H1 (cell line): Measurements from ENCODE around the gene YRDC. TPM values are rescaled to one million over a fixed set of nuclear protein-coding genes. Genes with fewer than 3 reads are reported as not detected.

ENCODE experiments used
- CTCF ChIA-PET: fragments of 300-600 bp; sonication (Branson Sonifier 250); formaldehyde crosslinking; loops from one replicate; lab custom pipeline; 2021; ENCODE audit not compliant: partially characterized antibody; lab: Charles Lee
- POLR2A ChIA-PET: fragments of 300-600 bp; sonication (Branson Sonifier 250); formaldehyde crosslinking; loops from one replicate; lab custom pipeline; 2021; ENCODE audit warnings: inconsistent platforms; ENCODE audit not compliant: partially characterized antibody; lab: Charles Lee
- DNase-seq, 2 experiments: peaks; one replicate each; pipeline versions ENCODE4 v3.0.0 to v3.0.0-alpha.2; 2010 to 2022; ENCODE audit warnings: low spot score in 2 of 2, low read depth in 1 of 2, mixed read lengths in 1 of 2
- FAIRE-seq: peaks from 2 replicates; lab custom pipeline; 2011; peaks lifted over from hg19 to GRCh38; lab: Jason Lieb, UNC
- H2AFZ ChIP-seq: 2 replicates; pipeline ENCODE4 v1.8.1; 2012; ENCODE audit warnings: low read length, inconsistent platforms
- H2AK5ac ChIP-seq: 2 replicates; pipeline ENCODE4 v1.6.1; 2013; ENCODE audit warnings: low read depth, low read length
- H2BK120ac ChIP-seq: replicated peaks from 2 replicates; pipeline ENCODE3; 2013; ENCODE audit warnings: low read depth, low read length, inconsistent platforms
- H2BK12ac ChIP-seq: 2 replicates; pipeline ENCODE4 v1.6.1; 2013; ENCODE audit warnings: low read depth, low read length
- H2BK15ac ChIP-seq: 2 replicates; pipeline ENCODE4 v1.6.1; 2013; ENCODE audit warnings: low read length
- H2BK20ac ChIP-seq: 2 replicates; pipeline ENCODE4 v1.6.1; 2013; ENCODE audit warnings: low read length
- H2BK5ac ChIP-seq: 2 replicates; pipeline ENCODE4 v1.6.1; 2013; ENCODE audit warnings: low read depth, low read length
- H3K14ac ChIP-seq: 2 replicates; pipeline ENCODE4 v1.6.1; 2013; ENCODE audit warnings: inconsistent platforms; ENCODE audit not compliant: insufficient read length
- H3K18ac ChIP-seq: 2 replicates; pipeline ENCODE4 v1.6.1; 2013; ENCODE audit warnings: low read length; ENCODE audit errors: extremely low read depth
- H3K23ac ChIP-seq: 2 replicates; pipeline ENCODE4 v1.6.1; 2013; ENCODE audit warnings: inconsistent platforms; ENCODE audit not compliant: insufficient read length
- H3K23me2 ChIP-seq: 2 replicates; pipeline ENCODE4 v1.6.1; 2013; ENCODE audit warnings: low read depth, low read length
- H3K27ac ChIP-seq: 2 replicates; pipeline ENCODE4 v1.6.1; 2011; ENCODE audit warnings: low read depth, low read length, inconsistent platforms
- H3K27me3 ChIP-seq, 4 experiments: replicated peaks in 1 of 4; 1 replicate in 1 of 4; 2 replicates in 3 of 4; pipeline versions ENCODE4 v1.6.1 to v1.8.1; 2011 to 2013; ENCODE audit warnings: low read length in 3 of 4, mild to moderate bottlenecking in 3 of 4, inconsistent platforms in 2 of 4, mixed read lengths in 2 of 4, moderate library complexity in 1 of 4; ENCODE audit not compliant: control insufficient read depth in 3 of 4, insufficient read depth in 3 of 4; ENCODE audit errors: extremely low read depth in 1 of 4
- H3K36me3 ChIP-seq, 4 experiments: 2 replicates each; pipeline versions ENCODE4 v1.6.1 to v1.8.1; 2011 to 2013; ENCODE audit warnings: mild to moderate bottlenecking in 4 of 4, low read length in 3 of 4, moderate library complexity in 2 of 4, control low read depth in 1 of 4, inconsistent platforms in 1 of 4; ENCODE audit not compliant: insufficient read depth in 4 of 4, control insufficient read depth in 2 of 4
- H3K4ac ChIP-seq: replicated peaks from 2 replicates; pipeline ENCODE3; 2013; ENCODE audit warnings: low read length, low read depth, mixed read lengths, inconsistent platforms; ENCODE audit not compliant: insufficient read length
- H3K4me1 ChIP-seq, 4 experiments: replicated peaks in 1 of 4; 1 replicate in 1 of 4; 2 replicates in 3 of 4; pipeline versions ENCODE4 v1.6.1 to v1.8.1; 2011 to 2013; ENCODE audit warnings: low read length in 3 of 4, inconsistent platforms in 2 of 4, mixed read lengths in 1 of 4; ENCODE audit not compliant: insufficient read depth in 4 of 4, control insufficient read depth in 3 of 4
- H3K4me2 ChIP-seq, 2 experiments: 2 replicates each; pipeline versions ENCODE4 v1.6.1 to v1.8.1; 2011 to 2013; ENCODE audit warnings: low read depth in 2 of 2, low read length in 2 of 2, control low read depth in 1 of 2, inconsistent platforms in 1 of 2, mild to moderate bottlenecking in 1 of 2; ENCODE audit not compliant: insufficient read depth in 1 of 2
- H3K4me3 ChIP-seq, 4 experiments: fragments of 200-600, 300-600 bp in 1 of 4; sonication (generic), shearing (Covaris generic), sonication (Bioruptor Twin) in 1 of 4; 2 replicates each; pipeline versions ENCODE4 v1.5.1 to v1.8.1; 2011 to 2016; ENCODE audit warnings: low read length in 4 of 4, low read depth in 3 of 4, control low read depth in 2 of 4, inconsistent platforms in 2 of 4, mild to moderate bottlenecking in 2 of 4, mixed read lengths in 1 of 4, moderate library complexity in 1 of 4; ENCODE audit not compliant: insufficient read depth in 2 of 4; ENCODE audit errors: extremely low read depth in 1 of 4
- H3K56ac ChIP-seq: replicated peaks from 2 replicates; pipeline ENCODE3; 2013; ENCODE audit warnings: low read depth, mild to moderate bottlenecking, mixed read lengths, low read length, inconsistent platforms; ENCODE audit not compliant: insufficient read length
- H3K79me1 ChIP-seq: 2 replicates; pipeline ENCODE4 v1.6.1; 2013; ENCODE audit warnings: low read depth, low read length, control low read depth
- H3K79me2 ChIP-seq, 2 experiments: 2 replicates each; pipeline versions ENCODE4 v1.6.1 to v1.8.1; 2012 to 2013; ENCODE audit warnings: low read length in 2 of 2, mild to moderate bottlenecking in 2 of 2, inconsistent platforms in 1 of 2; ENCODE audit not compliant: insufficient read depth in 2 of 2, control insufficient read depth in 1 of 2
- H3K9ac ChIP-seq, 4 experiments: replicated peaks in 1 of 4; 1 replicate in 1 of 4; 2 replicates in 3 of 4; pipeline versions ENCODE4 v1.6.1 to v1.8.1; 2011 to 2013; ENCODE audit warnings: low read depth in 3 of 4, low read length in 3 of 4, control low read depth in 2 of 4, mild to moderate bottlenecking in 2 of 4, moderate library complexity in 2 of 4, inconsistent platforms in 1 of 4; ENCODE audit errors: extremely low read depth in 1 of 4
- H3K9me3 ChIP-seq, 2 experiments: 2 replicates each; pipeline versions ENCODE4 v1.6.1 to v1.8.1; 2012 to 2013; ENCODE audit warnings: mild to moderate bottlenecking in 2 of 2, moderate library complexity in 2 of 2, control low read depth in 1 of 2, inconsistent platforms in 1 of 2, low read depth in 1 of 2, low read length in 1 of 2, mixed read lengths in 1 of 2; ENCODE audit not compliant: insufficient read depth in 2 of 2
- H4K20me1 ChIP-seq, 2 experiments: replicated peaks in 1 of 2; 2 replicates each; pipeline versions ENCODE3 to v1.8.1; 2011 to 2013; ENCODE audit warnings: inconsistent platforms in 2 of 2, low read length in 2 of 2, mild to moderate bottlenecking in 1 of 2; ENCODE audit not compliant: insufficient read depth in 2 of 2, control insufficient read depth in 1 of 2
- H4K5ac ChIP-seq: 2 replicates; pipeline ENCODE4 v1.6.1; 2013; ENCODE audit warnings: low read length, low read depth, mixed read lengths, inconsistent platforms; ENCODE audit not compliant: insufficient read length
- H4K8ac ChIP-seq: 2 replicates; pipeline ENCODE4 v1.8.0; 2013; ENCODE audit warnings: mild to moderate bottlenecking, moderate library complexity, low read length, inconsistent platforms; ENCODE audit not compliant: insufficient read depth; ENCODE audit errors: extremely low read depth
- H4K91ac ChIP-seq: replicated peaks from 2 replicates; pipeline ENCODE3; 2013; ENCODE audit warnings: low read length, mixed read lengths, inconsistent platforms; ENCODE audit not compliant: insufficient read length
- POLR2A ChIP-seq, 2 experiments: IDR thresholded peaks; 1 replicate in 1 of 2; 2 replicates in 1 of 2; pipeline ENCODE4 v1.6.1; 2011; ENCODE audit warnings: low read depth in 2 of 2, low read length in 2 of 2, mild to moderate bottlenecking in 2 of 2; ENCODE audit errors: control extremely low read depth in 1 of 2
- WGBS, 2 experiments: shearing (Covaris generic) in 1 of 2; methylation state at CpG; one replicate each; pipeline versions ENCODE4 v1.1.6 to v1.1.7; 2013 to 2015; ENCODE audit warnings: low lambda C conversion rate in 2 of 2, mixed read lengths in 2 of 2, inconsistent platforms in 1 of 2, low coverage in 1 of 2, missing lambda C conversion rate in 1 of 2; ENCODE audit not compliant: insufficient replicate concordance in 2 of 2, insufficient coverage in 1 of 2, insufficient read length in 1 of 2; ENCODE audit errors: extremely low coverage in 1 of 2, missing lambda C conversion rate in 1 of 2; 5-methylcytosine and 5-hydroxymethylcytosine counted together
- polyA plus RNA-seq, 7 experiments: library from polyadenylated mRNA; depleted of rRNA in 3 of 7; stranded (reverse) in 5 of 7; unstranded in 2 of 7; fragments of >200 nt in 5 of 7; fragments of 200-250 nt in 2 of 7; gene quantifications; 1 replicate in 5 of 7; 2 replicates in 1 of 7; 4 replicates in 1 of 7; pipeline versions ENCODE4 v1.2.1 to v1.2.3, GENCODE V29; 2011 to 2013; ENCODE audit warnings: missing spikeins in 2 of 7, mixed read lengths in 2 of 7
- total RNA-seq: library from RNA; stranded (reverse); fragmentation: NEBNext Ultra II Directional; extraction: Animal tissue kit (Norgen Biotek cat#: 25700); gene quantifications from 2 replicates; pipeline ENCODE4 v1.2.1, GENCODE V29; 2021

YRDC gene
- total and polyA plus RNA-seq, 2 of the 8 experiments (the other 6 are each of a cell fraction or from before 2014, with no cell fraction given), result 21.1 to 21.6 TPM

DNA sequence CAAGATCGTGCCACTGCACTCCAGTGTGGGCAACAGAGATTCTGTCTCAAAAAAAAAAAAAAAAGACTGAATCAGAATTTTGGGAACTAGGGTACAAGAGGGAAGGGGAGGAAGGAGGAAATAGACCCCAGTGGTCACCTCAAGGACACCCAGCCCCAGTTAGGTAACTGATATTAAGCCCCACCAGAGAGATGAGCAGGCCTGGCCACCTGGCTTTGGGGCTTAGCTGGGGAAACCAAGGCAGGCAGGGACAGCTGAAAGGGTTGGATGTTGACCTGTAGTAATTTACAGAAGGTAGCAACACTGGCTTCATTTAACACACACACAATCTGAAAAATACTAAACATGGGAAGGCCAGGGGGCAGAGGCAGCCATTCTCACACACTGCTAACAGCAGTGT lies 5.6 kb downstream of the YRDC start:
- Histone ChIP-seq H2BK15ac (no peak overlapping the region), H3K56ac (no peak overlapping the region), H3K4me1 (peaks cover 0 to 7% (median 6%) of the 10 kb centered on the region in 4 experiments; a peak in 3 of 7 replicates), H2AK5ac (no peak overlapping the region), H4K8ac (no peak overlapping the region), H3K36me3 (peaks cover 23 to 56% (median 34%) of the 10 kb centered on the region in 4 experiments), H3K14ac (no peak overlapping the region), H3K9ac (no peak overlapping the region), H4K20me1 (peaks cover 0 to 17% of the 10 kb centered on the region in 2 experiments), H2BK20ac (no peak overlapping the region), H3K23ac (no peak overlapping the region), H3K79me1 (peaks cover 8% of the 10 kb centered on the region), H3K79me2 (peaks cover 8 to 13% of the 10 kb centered on the region in 2 experiments), H3K23me2 (peaks cover 5% of the 10 kb centered on the region; the same call in 1 of the 2 replicates), H3K4me2 (no peak overlapping the region), H4K91ac (no peak overlapping the region), H4K5ac (no peak overlapping the region), H2BK120ac (no peak overlapping the region), H3K18ac (no peak overlapping the region), H3K4ac (no peak overlapping the region), H3K9me3 (no peaks in the 10 kb centered on the region), H2BK12ac (no peak overlapping the region), H3K27ac (no peak overlapping the region), H2AFZ (no peak overlapping the region), H3K27me3 (no peaks in the 10 kb centered on the region), H2BK5ac (no peak overlapping the region), H3K4me3 (no peak overlapping the region)
- ChIA-PET POLR2A (interaction anchor here (0.7 to 2.4 kb wide), 4 partner anchors 15 to 208 kb away, joined by 3 to 8 read pairs (median 3); partner anchors contain the start of gene MTF1), CTCF (no interaction called here)
- 100% methylated on average over 1 of the region's 1 CpG; no CpG with 5 or more reads in 1 of the 2 experiments for WGBS, 2 experiments
- FAIRE-seq, result no peak
- DNase-seq, result no peak
- 0 out of 3 replicates have a peak, but pooled peaks of 1 of the 2 experiments have one; percentile 17 for TF ChIP-seq POLR2A (IDR thresholded peaks at IDR 0.05; ENCODE audit: control extremely low read depth in 1 of 2, low read depth in 2 of 2, low read length in 2 of 2)
